ENCODE data around the gene TMEM185B.

DNA sequence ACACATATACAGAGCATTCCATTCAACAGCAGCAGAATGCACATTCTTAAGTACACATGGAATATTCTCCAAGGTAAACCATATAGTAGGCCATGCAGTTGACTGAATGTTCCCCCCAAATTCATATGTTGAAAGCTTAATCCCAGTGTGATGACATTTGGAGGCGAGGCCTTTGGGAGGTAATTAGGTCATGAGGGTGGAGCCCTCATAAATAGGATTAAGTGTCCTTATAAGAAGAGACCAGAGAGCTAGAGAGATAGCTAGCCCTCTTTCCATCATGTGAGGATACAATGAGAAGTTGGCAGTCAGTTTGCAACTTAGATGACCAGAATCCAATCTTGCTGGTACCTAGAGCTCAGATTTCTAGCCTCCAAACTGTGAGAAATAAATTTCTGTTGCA is 27.6 kb downstream of the TMEM185B start:
- TF ChIP-seq, protein P1, sequence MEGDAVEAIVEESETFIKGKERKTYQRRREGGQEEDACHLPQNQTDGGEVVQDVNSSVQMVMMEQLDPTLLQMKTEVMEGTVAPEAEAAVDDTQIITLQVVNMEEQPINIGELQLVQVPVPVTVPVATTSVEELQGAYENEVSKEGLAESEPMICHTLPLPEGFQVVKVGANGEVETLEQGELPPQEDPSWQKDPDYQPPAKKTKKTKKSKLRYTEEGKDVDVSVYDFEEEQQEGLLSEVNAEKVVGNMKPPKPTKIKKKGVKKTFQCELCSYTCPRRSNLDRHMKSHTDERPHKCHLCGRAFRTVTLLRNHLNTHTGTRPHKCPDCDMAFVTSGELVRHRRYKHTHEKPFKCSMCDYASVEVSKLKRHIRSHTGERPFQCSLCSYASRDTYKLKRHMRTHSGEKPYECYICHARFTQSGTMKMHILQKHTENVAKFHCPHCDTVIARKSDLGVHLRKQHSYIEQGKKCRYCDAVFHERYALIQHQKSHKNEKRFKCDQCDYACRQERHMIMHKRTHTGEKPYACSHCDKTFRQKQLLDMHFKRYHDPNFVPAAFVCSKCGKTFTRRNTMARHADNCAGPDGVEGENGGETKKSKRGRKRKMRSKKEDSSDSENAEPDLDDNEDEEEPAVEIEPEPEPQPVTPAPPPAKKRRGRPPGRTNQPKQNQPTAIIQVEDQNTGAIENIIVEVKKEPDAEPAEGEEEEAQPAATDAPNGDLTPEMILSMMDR (IDR thresholded peaks at IDR 0.05; ENCODE audit: low read depth, low read length, missing input control) = no peak
- TF ChIP-seq, protein P2, sequence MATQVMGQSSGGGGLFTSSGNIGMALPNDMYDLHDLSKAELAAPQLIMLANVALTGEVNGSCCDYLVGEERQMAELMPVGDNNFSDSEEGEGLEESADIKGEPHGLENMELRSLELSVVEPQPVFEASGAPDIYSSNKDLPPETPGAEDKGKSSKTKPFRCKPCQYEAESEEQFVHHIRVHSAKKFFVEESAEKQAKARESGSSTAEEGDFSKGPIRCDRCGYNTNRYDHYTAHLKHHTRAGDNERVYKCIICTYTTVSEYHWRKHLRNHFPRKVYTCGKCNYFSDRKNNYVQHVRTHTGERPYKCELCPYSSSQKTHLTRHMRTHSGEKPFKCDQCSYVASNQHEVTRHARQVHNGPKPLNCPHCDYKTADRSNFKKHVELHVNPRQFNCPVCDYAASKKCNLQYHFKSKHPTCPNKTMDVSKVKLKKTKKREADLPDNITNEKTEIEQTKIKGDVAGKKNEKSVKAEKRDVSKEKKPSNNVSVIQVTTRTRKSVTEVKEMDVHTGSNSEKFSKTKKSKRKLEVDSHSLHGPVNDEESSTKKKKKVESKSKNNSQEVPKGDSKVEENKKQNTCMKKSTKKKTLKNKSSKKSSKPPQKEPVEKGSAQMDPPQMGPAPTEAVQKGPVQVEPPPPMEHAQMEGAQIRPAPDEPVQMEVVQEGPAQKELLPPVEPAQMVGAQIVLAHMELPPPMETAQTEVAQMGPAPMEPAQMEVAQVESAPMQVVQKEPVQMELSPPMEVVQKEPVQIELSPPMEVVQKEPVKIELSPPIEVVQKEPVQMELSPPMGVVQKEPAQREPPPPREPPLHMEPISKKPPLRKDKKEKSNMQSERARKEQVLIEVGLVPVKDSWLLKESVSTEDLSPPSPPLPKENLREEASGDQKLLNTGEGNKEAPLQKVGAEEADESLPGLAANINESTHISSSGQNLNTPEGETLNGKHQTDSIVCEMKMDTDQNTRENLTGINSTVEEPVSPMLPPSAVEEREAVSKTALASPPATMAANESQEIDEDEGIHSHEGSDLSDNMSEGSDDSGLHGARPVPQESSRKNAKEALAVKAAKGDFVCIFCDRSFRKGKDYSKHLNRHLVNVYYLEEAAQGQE (IDR thresholded peaks at IDR 0.05) = no peak
- no peak for TF ChIP-seq RXRA (IDR thresholded peaks at IDR 0.05)
- TF ChIP-seq, protein P3, sequence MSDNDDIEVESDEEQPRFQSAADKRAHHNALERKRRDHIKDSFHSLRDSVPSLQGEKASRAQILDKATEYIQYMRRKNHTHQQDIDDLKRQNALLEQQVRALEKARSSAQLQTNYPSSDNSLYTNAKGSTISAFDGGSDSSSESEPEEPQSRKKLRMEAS (IDR thresholded peaks at IDR 0.05) = no peak
- TF ChIP-seq, protein P4, sequence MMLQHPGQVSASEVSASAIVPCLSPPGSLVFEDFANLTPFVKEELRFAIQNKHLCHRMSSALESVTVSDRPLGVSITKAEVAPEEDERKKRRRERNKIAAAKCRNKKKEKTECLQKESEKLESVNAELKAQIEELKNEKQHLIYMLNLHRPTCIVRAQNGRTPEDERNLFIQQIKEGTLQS (IDR thresholded peaks at IDR 0.05) = no peak
- no peak for TF ChIP-seq RAD21 (IDR thresholded peaks at IDR 0.05)
- TF ChIP-seq SP1 (IDR thresholded peaks at IDR 0.05) = no peak
- no peak for TF ChIP-seq NR2F2 (IDR thresholded peaks at IDR 0.05)
- no peak for TF ChIP-seq TAF1 (conservative IDR thresholded peaks at IDR 0.05)
- no peak for TF ChIP-seq YY1 (IDR thresholded peaks at IDR 0.05)
- no peak for TF ChIP-seq FOXA1 (IDR thresholded peaks at IDR 0.05)
- no peak for TF ChIP-seq GABPA (IDR thresholded peaks at IDR 0.05 in 1 of 2, conservative IDR thresholded peaks at IDR 0.05 in 1 of 2)
- TF ChIP-seq, protein P5, sequence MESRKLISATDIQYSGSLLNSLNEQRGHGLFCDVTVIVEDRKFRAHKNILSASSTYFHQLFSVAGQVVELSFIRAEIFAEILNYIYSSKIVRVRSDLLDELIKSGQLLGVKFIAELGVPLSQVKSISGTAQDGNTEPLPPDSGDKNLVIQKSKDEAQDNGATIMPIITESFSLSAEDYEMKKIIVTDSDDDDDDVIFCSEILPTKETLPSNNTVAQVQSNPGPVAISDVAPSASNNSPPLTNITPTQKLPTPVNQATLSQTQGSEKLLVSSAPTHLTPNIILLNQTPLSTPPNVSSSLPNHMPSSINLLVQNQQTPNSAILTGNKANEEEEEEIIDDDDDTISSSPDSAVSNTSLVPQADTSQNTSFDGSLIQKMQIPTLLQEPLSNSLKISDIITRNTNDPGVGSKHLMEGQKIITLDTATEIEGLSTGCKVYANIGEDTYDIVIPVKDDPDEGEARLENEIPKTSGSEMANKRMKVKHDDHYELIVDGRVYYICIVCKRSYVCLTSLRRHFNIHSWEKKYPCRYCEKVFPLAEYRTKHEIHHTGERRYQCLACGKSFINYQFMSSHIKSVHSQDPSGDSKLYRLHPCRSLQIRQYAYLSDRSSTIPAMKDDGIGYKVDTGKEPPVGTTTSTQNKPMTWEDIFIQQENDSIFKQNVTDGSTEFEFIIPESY (IDR thresholded peaks at IDR 0.05) = no peak
- no peak for TF ChIP-seq HNF4A (conservative IDR thresholded peaks at IDR 0.05)

All from liver (tissue), 3 donors.